Immature natural killer cell (primary cell): ENCODE measurements around the gene SEH1L. TPM values are rescaled to one million over a fixed set of nuclear protein-coding genes. Genes with fewer than 3 reads are reported as not detected.
"Not testable (repeated sequence)": the region's sequence is repeated elsewhere in the genome, so short reads cannot be mapped to it uniquely, and the experiment has no call there.

ENCODE experiments used
- DNase-seq, 3 donors: peaks; one replicate each; pipeline ENCODE4 v3.0.0; 2022; ENCODE audit warnings: mixed read lengths in 1 of 3
- H3K27ac Mint-ChIP-seq, 6 donors: one replicate each; pipeline ENCODE4 v1.8.0; 2020; ENCODE audit warnings: mixed read lengths in 6 of 6, mild to moderate bottlenecking in 5 of 6, inconsistent platforms in 4 of 6, moderate library complexity in 3 of 6
- H3K27me3 Mint-ChIP-seq, 3 donors: one replicate each; pipeline ENCODE4 v1.8.0; 2020 to 2021; ENCODE audit warnings: low read depth in 3 of 3, mild to moderate bottlenecking in 3 of 3, mixed read lengths in 3 of 3, moderate library complexity in 3 of 3, inconsistent platforms in 1 of 3
- H3K36me3 Mint-ChIP-seq, 3 donors: one replicate each; pipeline ENCODE4 v1.8.0; 2020; ENCODE audit warnings: mixed read lengths in 3 of 3, inconsistent platforms in 2 of 3, mild to moderate bottlenecking in 2 of 3
- H3K4me1 Mint-ChIP-seq, 2 donors: one replicate each; pipeline ENCODE4 v1.8.0; 2020; ENCODE audit warnings: inconsistent platforms in 2 of 2, mild to moderate bottlenecking in 2 of 2, mixed read lengths in 2 of 2, moderate library complexity in 1 of 2
- H3K4me3 Mint-ChIP-seq, 5 donors: one replicate each; pipeline ENCODE4 v1.8.0; 2020; ENCODE audit warnings: mild to moderate bottlenecking in 5 of 5, mixed read lengths in 5 of 5, inconsistent platforms in 3 of 5, moderate library complexity in 3 of 5
- H3K9me3 Mint-ChIP-seq, 6 donors: one replicate each; pipeline ENCODE4 v1.8.0; 2020; ENCODE audit warnings: mild to moderate bottlenecking in 6 of 6, mixed read lengths in 6 of 6, inconsistent platforms in 4 of 6, moderate library complexity in 3 of 6
- polyA plus RNA-seq, 3 donors: library from polyadenylated mRNA; unstranded; fragments of 300-500 nt; fragmentation: Illumina TruSeq; gene quantifications; one replicate each; pipeline ENCODE4 v1.2.3, GENCODE V29; 2021

The SEH1L gene
- polyA plus RNA-seq, 3 donors from 2014 or later = 18.2 to 32.8 (median 25.6) TPM

DNA sequence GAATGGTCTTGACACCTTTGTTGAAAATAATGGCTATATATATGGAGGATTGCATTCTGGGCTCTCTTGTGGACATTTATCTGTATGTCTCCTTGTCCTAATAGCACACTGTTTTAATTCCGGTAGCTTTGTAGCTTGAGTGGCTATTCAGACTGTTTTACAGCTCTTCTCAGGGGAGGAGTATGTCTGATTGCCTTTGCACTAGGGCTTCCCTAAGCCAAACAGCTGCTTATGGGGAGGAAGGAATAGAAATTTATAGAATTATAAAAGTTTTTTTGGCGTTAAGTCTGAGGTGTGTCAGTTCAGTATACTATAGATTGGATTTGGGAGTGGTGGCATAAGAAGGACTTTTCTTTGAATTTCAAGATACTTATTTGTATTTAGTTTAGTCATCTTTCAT is 12.6 kb downstream of the SEH1L start:
- peaks cover 20 to 30% (median 26%) of the 10 kb centered on the region in 3 donors for H3K36me3 Mint-ChIP-seq
- no peaks in the 10 kb centered on the region for H3K27me3 Mint-ChIP-seq
- H3K4me1 Mint-ChIP-seq = no peaks in the 10 kb centered on the region
- no peaks in the 10 kb centered on the region for H3K9me3 Mint-ChIP-seq
- DNase-seq = no peak
- no peak overlapping the region for H3K27ac Mint-ChIP-seq
- H3K4me3 Mint-ChIP-seq = no peak overlapping the region

- H3K36me3 Mint-ChIP-seq = peaks cover 22 to 31% (median 30%) of the 10 kb centered on the region in 3 donors
- H3K9me3 Mint-ChIP-seq = no peaks in the 10 kb centered on the region
- DNase-seq = no peak
- no peaks in the 10 kb centered on the region for H3K4me1 Mint-ChIP-seq
- H3K27ac Mint-ChIP-seq = no peak overlapping the region
- H3K27me3 Mint-ChIP-seq = no peaks in the 10 kb centered on the region
- no peak overlapping the region for H3K4me3 Mint-ChIP-seq
Measured at GRCh38 chr18:12960853-12961397, 13.1 kb downstream of the SEH1L start.

- Mint-ChIP-seq H3K27ac (no peak overlapping the region), H3K9me3 (no peaks in the 10 kb centered on the region), H3K4me1 (no peaks in the 10 kb centered on the region), H3K27me3 (peaks cover 0 to 3% (median 0%) of the 10 kb centered on the region in 3 donors), H3K4me3 (no peak overlapping the region), H3K36me3 (peaks cover 28 to 36% (median 35%) of the 10 kb centered on the region in 3 donors)
- no peak for DNase-seq
Measured at GRCh38 chr18:12963069-12963468, 15.3 kb downstream of the SEH1L start.

GRCh38 chr18:12968115-12968514 is 20.3 kb downstream of the SEH1L start:
- Mint-ChIP-seq H3K9me3 (no peaks in the 10 kb centered on the region), H3K4me1 (peaks cover 6 to 9% of the 10 kb centered on the region in 2 donors), H3K4me3 (no peak overlapping the region), H3K36me3 (peaks cover 39 to 44% (median 40%) of the 10 kb centered on the region in 3 donors), H3K27ac (no peak overlapping the region), H3K27me3 (peaks cover 0 to 3% (median 0%) of the 10 kb centered on the region in 3 donors)
- DNase-seq = no peak

- no peaks in the 10 kb centered on the region for H3K9me3 Mint-ChIP-seq
Measured at GRCh38 chr18:12968619-12969018, 20.8 kb downstream of the SEH1L start.

DNA sequence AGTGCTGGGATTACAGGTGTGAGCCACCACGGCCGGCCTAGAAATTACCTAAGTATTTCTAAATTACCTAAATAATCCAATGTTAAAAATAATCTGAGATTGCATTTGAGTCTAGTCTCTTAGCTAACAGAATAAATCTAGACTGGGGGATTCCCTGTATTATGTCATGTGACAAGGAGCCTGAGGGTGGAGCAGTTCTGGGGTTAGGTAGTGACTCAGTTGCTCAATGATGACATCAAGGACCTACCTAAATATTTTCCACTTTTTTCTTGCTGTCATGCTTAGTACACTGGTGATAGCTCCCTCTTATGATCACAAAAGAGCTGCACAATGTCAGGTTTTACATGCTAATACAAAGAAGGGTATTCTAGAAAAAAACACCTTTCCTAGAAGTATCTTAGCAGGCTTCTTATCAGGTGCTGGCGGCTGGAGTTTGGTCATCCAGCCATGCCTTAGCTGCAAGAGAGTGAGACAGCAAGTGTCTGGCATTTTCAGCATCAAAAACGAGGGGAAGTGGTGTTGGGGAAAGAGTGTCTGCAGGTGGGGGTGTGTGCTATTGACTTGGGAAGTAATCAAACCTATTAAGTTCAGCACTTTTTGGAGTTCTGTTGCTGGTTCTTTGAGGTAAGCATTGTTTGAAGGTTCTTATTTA is 25.9 kb downstream of the SEH1L start:
- Mint-ChIP-seq H3K36me3 (peaks cover 25 to 31% (median 28%) of the 10 kb centered on the region in 3 donors), H3K27me3 (peaks cover 1 to 2% (median 2%) of the 10 kb centered on the region in 3 donors), H3K9me3 (no peaks in the 10 kb centered on the region), H3K27ac (no peak overlapping the region), H3K4me1 (peaks cover 5 to 9% of the 10 kb centered on the region in 2 donors), H3K4me3 (no peak overlapping the region)
- DNase-seq = no peak

More at GRCh38 chr18:12968619-12969018, 20.8 kb downstream of the SEH1L start:
- H3K27ac Mint-ChIP-seq = no peak overlapping the region
- no peak overlapping the region for H3K4me3 Mint-ChIP-seq
- peaks cover 6 to 9% of the 10 kb centered on the region in 2 donors for H3K4me1 Mint-ChIP-seq
- H3K36me3 Mint-ChIP-seq = peaks cover 36 to 40% (median 39%) of the 10 kb centered on the region in 3 donors
- peaks cover 0 to 3% (median 0%) of the 10 kb centered on the region in 3 donors for H3K27me3 Mint-ChIP-seq
- no peak for DNase-seq

- Mint-ChIP-seq H3K4me3 (no peak overlapping the region), H3K4me1 (no peaks in the 10 kb centered on the region), H3K27me3 (peaks cover 1 to 2% (median 2%) of the 10 kb centered on the region in 3 donors), H3K9me3 (no peaks in the 10 kb centered on the region), H3K27ac (peak overlapping the region in 2 of 6 donors; percentile 8 to 65), H3K36me3 (peaks cover 27 to 32% (median 29%) of the 10 kb centered on the region in 3 donors)
- no peak for DNase-seq
Measured at GRCh38 chr18:12975488-12975887, 27.7 kb downstream of the SEH1L start.

DNA sequence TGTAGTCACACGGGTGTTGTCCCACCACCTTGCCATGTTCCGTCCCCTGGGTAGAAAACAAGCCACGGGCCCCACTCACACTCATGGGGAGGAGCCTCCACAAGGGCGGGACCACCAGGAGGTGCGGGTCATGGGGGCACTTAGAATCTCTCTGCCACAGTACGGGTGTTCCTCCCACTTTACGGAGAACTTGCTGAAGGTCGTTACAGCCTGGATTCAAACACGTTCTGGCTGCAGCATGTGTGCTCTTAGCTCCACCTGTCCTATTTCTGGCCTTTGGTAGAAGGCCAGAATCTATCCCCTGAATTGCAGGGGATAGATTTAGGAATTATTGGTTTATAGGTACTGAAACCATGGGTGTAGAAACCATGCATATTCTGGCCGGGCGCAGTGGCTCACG is 28.5 kb downstream of the SEH1L start:
- peaks cover 1 to 2% (median 2%) of the 10 kb centered on the region in 3 donors for H3K27me3 Mint-ChIP-seq
- H3K36me3 Mint-ChIP-seq = peaks cover 23 to 28% (median 24%) of the 10 kb centered on the region in 3 donors
- H3K4me1 Mint-ChIP-seq = no peaks in the 10 kb centered on the region
- no peak overlapping the region for H3K27ac Mint-ChIP-seq
- no peak for DNase-seq
- H3K9me3 Mint-ChIP-seq = no peaks in the 10 kb centered on the region
- no peak overlapping the region for H3K4me3 Mint-ChIP-seq

DNA sequence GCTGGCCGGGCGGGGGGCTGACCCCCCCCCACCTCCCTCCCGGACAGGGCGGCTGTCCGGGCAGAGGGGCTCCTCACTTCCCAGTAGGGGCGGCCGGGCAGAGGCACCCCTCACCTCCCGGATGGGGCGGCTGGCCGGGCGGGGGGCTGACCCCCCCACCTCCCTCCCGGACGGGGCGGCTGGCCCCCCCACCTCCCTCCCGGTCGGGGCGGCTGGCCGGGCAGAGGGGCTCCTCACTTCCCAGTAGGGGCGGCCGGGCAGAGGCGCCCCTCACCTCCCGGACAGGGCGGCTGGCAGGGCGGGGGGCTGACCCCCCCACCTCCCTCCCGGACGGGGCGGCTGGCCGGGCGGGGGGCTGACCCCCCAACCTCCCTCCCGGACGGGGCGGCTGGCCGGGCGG is 32.3 kb downstream of the SEH1L start:
- not testable (repeated sequence) for DNase-seq, H3K4me1 Mint-ChIP-seq, H3K4me3 Mint-ChIP-seq, H3K27ac Mint-ChIP-seq, H3K9me3 Mint-ChIP-seq, H3K27me3 Mint-ChIP-seq
- peaks cover 12 to 22% (median 18%) of the 10 kb centered on the region in 3 donors for H3K36me3 Mint-ChIP-seq

DNA sequence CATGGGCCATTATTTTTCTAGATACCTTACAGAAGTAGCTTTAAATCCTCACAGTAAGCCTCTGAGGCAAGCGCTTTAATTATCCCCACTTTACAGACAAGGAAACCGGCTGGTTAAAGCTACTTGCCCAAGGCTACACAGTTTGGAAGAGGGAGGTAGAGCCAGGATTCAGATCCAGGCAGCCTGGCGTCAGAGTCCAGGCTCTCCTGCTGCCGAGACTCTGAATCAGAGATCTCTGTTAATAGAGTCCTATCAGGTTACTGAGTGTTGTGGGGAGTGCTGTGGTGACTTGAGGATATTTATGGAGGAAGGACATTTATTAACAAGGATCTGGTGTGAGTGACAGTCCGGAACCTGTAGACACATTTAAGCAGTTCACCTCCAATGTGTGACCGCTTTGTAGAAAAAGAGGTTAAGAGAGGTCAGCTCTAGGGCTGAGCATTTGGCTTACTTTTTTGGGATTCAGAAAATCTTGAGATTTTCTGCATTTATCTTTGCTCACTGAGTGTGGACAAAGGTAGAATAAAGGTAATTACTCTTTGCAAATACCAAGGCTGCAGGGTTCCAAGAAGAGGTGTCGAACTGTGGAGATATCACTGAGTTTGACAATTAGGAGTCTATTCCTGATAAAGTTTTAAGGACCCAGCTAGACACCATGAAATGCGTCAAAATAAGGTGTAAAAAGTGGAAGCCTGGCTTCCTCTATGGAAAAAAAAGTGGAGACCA is 41.7 kb downstream of the SEH1L start:
- Mint-ChIP-seq H3K4me3 (peak overlapping the region; percentile 83 to 98 (median 96)), H3K4me1 (peaks cover 19 to 38% of the 10 kb centered on the region in 2 donors), H3K27ac (peak overlapping the region; percentile 85 to 98 (median 92)), H3K9me3 (peaks cover 0 to 2% (median 0%) of the 10 kb centered on the region in 6 donors), H3K27me3 (peaks cover 15 to 29% (median 16%) of the 10 kb centered on the region in 3 donors), H3K36me3 (peaks cover 0 to 8% (median 5%) of the 10 kb centered on the region in 3 donors)
- DNase-seq = peak in 1 of 3 donors; percentile 4

DNA sequence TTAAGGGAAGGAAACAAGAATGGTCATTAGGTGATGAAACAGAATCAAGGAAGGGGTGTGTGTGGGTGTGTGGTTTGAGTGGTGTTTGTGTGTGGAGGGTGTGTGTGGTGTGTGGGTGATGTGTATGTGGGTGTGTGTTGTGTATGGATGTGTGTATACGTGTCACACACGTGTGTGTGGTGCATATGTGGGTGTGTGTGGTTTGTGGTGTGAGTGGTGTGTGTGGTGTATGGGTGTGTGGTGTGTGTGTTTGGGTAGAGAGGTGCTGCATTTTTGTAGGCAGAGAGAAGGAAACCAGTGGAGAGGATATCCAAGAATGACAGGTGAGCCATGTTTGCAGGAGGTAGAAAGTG is 42.3 kb downstream of the SEH1L start:
- H3K4me3 Mint-ChIP-seq = peak overlapping the region; percentile 83 to 98 (median 96)

DNA sequence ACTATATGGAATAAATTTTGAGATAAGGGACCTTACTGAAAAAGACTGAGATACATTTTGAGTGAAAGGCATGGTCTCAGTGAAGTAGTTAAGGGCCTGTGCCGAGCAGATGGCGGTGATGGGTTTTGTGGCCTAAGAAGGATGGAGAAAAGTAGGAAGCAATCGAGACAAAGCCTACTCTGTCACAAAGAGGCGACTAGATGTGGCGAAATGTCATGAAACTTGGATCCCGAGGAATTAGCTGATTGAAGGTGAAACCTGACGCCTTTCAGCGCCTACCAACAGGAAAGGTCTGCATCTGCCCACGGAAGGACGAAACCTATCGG is 42.8 kb downstream of the SEH1L start:
- Mint-ChIP-seq H3K4me1 (peaks cover 19 to 38% of the 10 kb centered on the region in 2 donors), H3K27me3 (peaks cover 15 to 29% (median 16%) of the 10 kb centered on the region in 3 donors), H3K36me3 (peaks cover 0 to 4% (median 0%) of the 10 kb centered on the region in 3 donors), H3K9me3 (peaks cover 0 to 2% (median 0%) of the 10 kb centered on the region in 6 donors), H3K27ac (peak overlapping the region; percentile 85 to 98 (median 92)), H3K4me3 (peak overlapping the region; percentile 83 to 98 (median 96))
- DNase-seq = no peak

More for the DNA sequence above, 42.3 kb downstream of the SEH1L start:
- Mint-ChIP-seq H3K27me3 (peaks cover 15 to 29% (median 16%) of the 10 kb centered on the region in 3 donors), H3K36me3 (peaks cover 0 to 6% (median 3%) of the 10 kb centered on the region in 3 donors), H3K4me1 (peaks cover 19 to 38% of the 10 kb centered on the region in 2 donors), H3K27ac (peak overlapping the region; percentile 85 to 98 (median 92)), H3K9me3 (peaks cover 0 to 2% (median 0%) of the 10 kb centered on the region in 6 donors)
- peak; percentile 84 to 86 (median 84) for DNase-seq

DNA sequence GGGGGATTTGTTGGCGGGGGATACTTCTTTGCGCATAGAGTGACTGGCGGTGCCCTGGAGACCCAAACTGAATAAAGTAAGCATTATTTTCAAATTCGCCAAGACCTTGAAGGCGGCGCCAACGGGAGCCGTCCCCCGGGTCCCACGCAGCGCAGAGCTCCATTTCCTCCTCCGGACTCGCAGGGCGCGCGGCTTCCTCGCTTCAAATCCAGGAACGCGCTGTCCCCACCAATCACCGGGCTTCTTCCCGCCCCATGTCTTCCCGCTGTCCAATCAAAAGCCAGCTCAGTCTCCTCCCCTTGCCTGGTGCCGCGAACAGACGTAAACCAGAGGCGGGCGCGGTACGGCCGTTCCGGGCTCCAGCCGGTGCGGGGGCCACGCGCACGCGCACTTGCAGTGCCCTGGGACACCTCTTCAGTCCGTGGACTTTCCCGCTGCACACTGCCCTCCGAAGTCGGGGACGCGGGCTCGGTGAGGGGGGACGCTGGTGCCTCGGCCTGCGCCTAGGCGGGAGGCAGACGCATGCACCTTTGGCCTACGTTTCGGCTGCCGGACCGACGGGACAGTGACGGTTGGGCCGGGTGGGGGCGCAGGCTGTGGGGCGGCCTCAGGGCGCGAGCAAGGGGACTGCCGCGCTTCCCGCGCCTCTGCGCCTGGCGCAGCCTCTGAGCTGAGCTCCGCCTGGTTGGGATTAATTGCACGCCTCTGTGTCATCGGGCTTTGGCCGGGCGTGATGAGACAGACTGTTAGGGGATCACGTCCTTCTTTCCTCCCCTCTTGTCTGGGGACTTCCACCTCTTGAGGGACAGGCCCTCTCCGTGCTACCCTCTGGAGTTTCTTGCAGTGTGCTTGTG is 43.4 kb downstream of the SEH1L start, which contains the start of gene CEP192:
Gene CEP192, plus strand, starts transcription at position 396 of the 854 bp plus-strand sequence. CDS start 8,063 bp downstream, outside the sequence.
- peaks cover 15 to 29% (median 16%) of the 10 kb centered on the region in 3 donors for H3K27me3 Mint-ChIP-seq
- peak within 1 kb of the TSS; percentile 85 to 98 (median 95) for H3K27ac Mint-ChIP-seq
- peaks cover 0 to 4% (median 0%) of the 10 kb centered on the region in 3 donors for H3K36me3 Mint-ChIP-seq
- DNase-seq = peak; percentile 98 to 99 (median 98)
- H3K4me1 Mint-ChIP-seq = peaks cover 19 to 38% of the 10 kb centered on the region in 2 donors
- peaks cover 0 to 2% (median 0%) of the 10 kb centered on the region in 6 donors for H3K9me3 Mint-ChIP-seq
- H3K4me3 Mint-ChIP-seq = peak within 1 kb of the TSS; percentile 83 to 98 (median 96)
